ENCODE measurements around the gene CCSER1.

GRCh38 chr4:91598696-91599095, 1471.5 kb downstream of the CCSER1 start:
- TF ChIP-seq POLR2AphosphoS5 (IDR thresholded peaks at IDR 0.05) (no peak), POLR2A (IDR thresholded peaks at IDR 0.05) (no peak), EP300 (IDR thresholded peaks at IDR 0.05; ENCODE audit: low read depth) (no peak)
- TF ChIP-seq, protein P1, sequence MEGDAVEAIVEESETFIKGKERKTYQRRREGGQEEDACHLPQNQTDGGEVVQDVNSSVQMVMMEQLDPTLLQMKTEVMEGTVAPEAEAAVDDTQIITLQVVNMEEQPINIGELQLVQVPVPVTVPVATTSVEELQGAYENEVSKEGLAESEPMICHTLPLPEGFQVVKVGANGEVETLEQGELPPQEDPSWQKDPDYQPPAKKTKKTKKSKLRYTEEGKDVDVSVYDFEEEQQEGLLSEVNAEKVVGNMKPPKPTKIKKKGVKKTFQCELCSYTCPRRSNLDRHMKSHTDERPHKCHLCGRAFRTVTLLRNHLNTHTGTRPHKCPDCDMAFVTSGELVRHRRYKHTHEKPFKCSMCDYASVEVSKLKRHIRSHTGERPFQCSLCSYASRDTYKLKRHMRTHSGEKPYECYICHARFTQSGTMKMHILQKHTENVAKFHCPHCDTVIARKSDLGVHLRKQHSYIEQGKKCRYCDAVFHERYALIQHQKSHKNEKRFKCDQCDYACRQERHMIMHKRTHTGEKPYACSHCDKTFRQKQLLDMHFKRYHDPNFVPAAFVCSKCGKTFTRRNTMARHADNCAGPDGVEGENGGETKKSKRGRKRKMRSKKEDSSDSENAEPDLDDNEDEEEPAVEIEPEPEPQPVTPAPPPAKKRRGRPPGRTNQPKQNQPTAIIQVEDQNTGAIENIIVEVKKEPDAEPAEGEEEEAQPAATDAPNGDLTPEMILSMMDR (IDR thresholded peaks at IDR 0.05), result no peak
